ENCODE results near the gene IRF7. TPM values are rescaled to one million over a fixed set of nuclear protein-coding genes. Genes with fewer than 3 reads are reported as not detected.

Gene IRF7
- total and polyA plus RNA-seq, 2 of the 4 experiments (the other 2 are of a cell fraction), result 1.6 to 4.5 TPM

DNA sequence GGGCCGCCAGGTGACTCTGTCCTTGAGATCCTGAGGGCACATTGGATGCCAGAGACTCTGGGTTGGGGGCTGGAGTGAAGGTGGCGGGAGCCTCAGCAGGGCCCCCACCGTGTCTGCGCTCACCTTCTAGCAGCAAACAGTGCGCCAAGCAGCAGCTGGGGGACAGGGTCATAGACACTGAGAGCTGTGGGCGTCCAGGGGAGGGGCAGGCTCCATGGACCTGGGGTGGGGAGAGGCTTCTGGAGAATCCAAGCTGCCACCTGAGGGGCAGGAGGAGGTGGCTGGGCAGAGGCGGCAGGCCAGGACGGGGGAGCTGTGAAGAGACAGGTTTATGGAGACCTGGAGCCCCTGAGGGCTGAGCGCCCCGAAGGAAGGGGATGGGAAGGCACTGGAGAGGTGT is 31.5 kb downstream of the IRF7 start (continued):
- TF ChIP-seq, protein P1, sequence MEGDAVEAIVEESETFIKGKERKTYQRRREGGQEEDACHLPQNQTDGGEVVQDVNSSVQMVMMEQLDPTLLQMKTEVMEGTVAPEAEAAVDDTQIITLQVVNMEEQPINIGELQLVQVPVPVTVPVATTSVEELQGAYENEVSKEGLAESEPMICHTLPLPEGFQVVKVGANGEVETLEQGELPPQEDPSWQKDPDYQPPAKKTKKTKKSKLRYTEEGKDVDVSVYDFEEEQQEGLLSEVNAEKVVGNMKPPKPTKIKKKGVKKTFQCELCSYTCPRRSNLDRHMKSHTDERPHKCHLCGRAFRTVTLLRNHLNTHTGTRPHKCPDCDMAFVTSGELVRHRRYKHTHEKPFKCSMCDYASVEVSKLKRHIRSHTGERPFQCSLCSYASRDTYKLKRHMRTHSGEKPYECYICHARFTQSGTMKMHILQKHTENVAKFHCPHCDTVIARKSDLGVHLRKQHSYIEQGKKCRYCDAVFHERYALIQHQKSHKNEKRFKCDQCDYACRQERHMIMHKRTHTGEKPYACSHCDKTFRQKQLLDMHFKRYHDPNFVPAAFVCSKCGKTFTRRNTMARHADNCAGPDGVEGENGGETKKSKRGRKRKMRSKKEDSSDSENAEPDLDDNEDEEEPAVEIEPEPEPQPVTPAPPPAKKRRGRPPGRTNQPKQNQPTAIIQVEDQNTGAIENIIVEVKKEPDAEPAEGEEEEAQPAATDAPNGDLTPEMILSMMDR (conservative IDR thresholded peaks at IDR 0.05; ENCODE audit: low read depth, low read length), result no peak
- no peak for TF ChIP-seq POLR2A (IDR thresholded peaks at IDR 0.05; ENCODE audit: low read depth, low read length)

DNA sequence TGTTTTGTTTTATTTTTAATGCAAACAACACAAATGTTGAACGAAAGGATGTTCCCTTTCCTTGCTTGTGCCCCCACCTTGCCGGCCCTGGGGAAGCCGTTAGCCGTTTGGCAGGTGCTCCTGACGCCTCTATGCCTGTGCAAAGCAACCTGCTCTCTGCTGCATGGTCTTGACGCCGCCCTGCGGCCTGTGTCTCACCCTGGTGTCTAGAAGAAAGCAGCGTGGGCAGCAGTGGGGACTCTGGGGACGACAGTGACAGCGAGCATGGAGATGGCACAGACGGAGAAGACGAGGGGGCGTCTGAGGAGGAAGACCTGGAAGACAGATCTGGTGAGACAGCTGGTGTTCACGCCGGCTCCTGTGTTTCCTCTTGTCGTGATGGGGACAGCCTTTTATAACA is 34.0 kb downstream of the IRF7 start:
- H3K9me1 ChIP-seq (ENCODE audit: insufficient read depth, low read length), result peaks cover 27% of the 10 kb centered on the region
- H3K14ac ChIP-seq (replicated peaks; ENCODE audit: low read depth, low read length), result no peak overlapping the region
- ATAC-seq (ENCODE audit: low read depth) (no peak), DNase-seq (no peak)
- H2AFZ ChIP-seq (replicated peaks; ENCODE audit: low read length, poor library complexity), result no peak overlapping the region
- no peak overlapping the region for H2BK20ac ChIP-seq (ENCODE audit: low read depth, low read length)
- 95% methylated on average over 9 of the region's 17 CpGs; no CpG with 5 or more reads in 1 of the 2 experiments for WGBS, 2 experiments (ENCODE audit: extremely low coverage in 2 of 2, insufficient read length in 1 of 2)
- H3K4me1 ChIP-seq (ENCODE audit: control insufficient read depth, insufficient read depth, low read length), result peaks cover 12% of the 10 kb centered on the region
- no peaks in the 10 kb centered on the region for H3K9me3 ChIP-seq (ENCODE audit: control insufficient read depth, insufficient read depth, low read length)
- in situ Hi-C loops (cut with MboI; ENCODE audit: low sequenced_read_pairs) (no loop called here), dilution Hi-C loops (cut with HindIII; ENCODE audit: low sequenced_read_pairs, unreplicated experiment) (no loop called here), intact Hi-C loops (cut with micrococcal nuclease) (no loop called here)
- H3K4me3 ChIP-seq (ENCODE audit: insufficient read depth, low read depth, low read length), result no peak overlapping the region
- no peak overlapping the region for H3K4me2 ChIP-seq (ENCODE audit: low read depth, low read length)
- no peak overlapping the region for H4K5ac ChIP-seq (ENCODE audit: low read depth, low read length)
- H4K20me1 ChIP-seq (ENCODE audit: insufficient read depth, low read length), result peaks cover 83% of the 10 kb centered on the region
- H3K79me1 ChIP-seq (ENCODE audit: low read depth in 1 of 2, low read length in 2 of 2), result peaks cover 14 to 62% of the 10 kb centered on the region in 2 experiments
- no peak overlapping the region for H3K9ac ChIP-seq (ENCODE audit: low read depth, low read length)
- CTCF ChIA-PET, result no interaction called here
- H3K18ac ChIP-seq (ENCODE audit: low read depth, low read length), result no peak overlapping the region
- no peak overlapping the region for H2BK5ac ChIP-seq (ENCODE audit: low read depth, low read length, poor library complexity, severe bottlenecking)
- no peak overlapping the region for H3K27ac ChIP-seq (ENCODE audit: insufficient read depth, low read length)
- no peak overlapping the region for H3K23ac ChIP-seq (ENCODE audit: low read depth, low read length)
- H2AK5ac ChIP-seq (ENCODE audit: low read depth, low read length), result no peak overlapping the region
- H2AK9ac ChIP-seq (replicated peaks; ENCODE audit: low read depth, low read length, poor library complexity), result no peak overlapping the region
- H2BK15ac ChIP-seq (ENCODE audit: low read depth, low read length), result no peak overlapping the region
- no peak overlapping the region for H2BK120ac ChIP-seq (ENCODE audit: low read depth, low read length)
- H3K4ac ChIP-seq (ENCODE audit: low read depth, low read length), result no peak overlapping the region
- peaks cover 28% of the 10 kb centered on the region for H3K36me3 ChIP-seq (ENCODE audit: control insufficient read depth, insufficient read depth, low read length)
- no peak overlapping the region for H4K91ac ChIP-seq (ENCODE audit: insufficient read depth, low read depth, low read length)
- H4K8ac ChIP-seq (ENCODE audit: low read depth in 2 of 2, low read length in 2 of 2), result no peak overlapping the region
- no peaks in the 10 kb centered on the region for H3K27me3 ChIP-seq (ENCODE audit: control insufficient read depth, insufficient read depth, low read length)
- no peak overlapping the region for H3K56ac ChIP-seq (ENCODE audit: extremely low read depth, insufficient read depth, low read length)
- BruUV-seq (replicated peaks), result no TSS peak
- POLR2A ChIA-PET (ENCODE audit: unreplicated experiment), result no interaction called here
- no peak for TF ChIP-seq MXI1 (IDR thresholded peaks at IDR 0.05; ENCODE audit: borderline replicate concordance, low read depth, low read length)
- TF ChIP-seq RFX5 (IDR thresholded peaks at IDR 0.05; ENCODE audit: low read depth, low read length), result no peak
- no peak for TF ChIP-seq FOS (IDR thresholded peaks at IDR 0.05; ENCODE audit: low read depth, low read length)
- no peak for TF ChIP-seq MAFK (IDR thresholded peaks at IDR 0.05; ENCODE audit: low read depth, low read length)
- TF ChIP-seq SMC3 (IDR thresholded peaks at IDR 0.05; ENCODE audit: low read depth, low read length), result no peak
- no peak for TF ChIP-seq CEBPB (IDR thresholded peaks at IDR 0.05; ENCODE audit: low read depth, low read length)
- TF ChIP-seq NFE2L2 (IDR thresholded peaks at IDR 0.05; ENCODE audit: low read depth, low read length), result no peak
- TF ChIP-seq RCOR1 (IDR thresholded peaks at IDR 0.05; ENCODE audit: insufficient replicate concordance, low read length), result no peak
- no peak for TF ChIP-seq MAZ (IDR thresholded peaks at IDR 0.05; ENCODE audit: borderline replicate concordance, low read depth, low read length)
- TF ChIP-seq, protein P2, sequence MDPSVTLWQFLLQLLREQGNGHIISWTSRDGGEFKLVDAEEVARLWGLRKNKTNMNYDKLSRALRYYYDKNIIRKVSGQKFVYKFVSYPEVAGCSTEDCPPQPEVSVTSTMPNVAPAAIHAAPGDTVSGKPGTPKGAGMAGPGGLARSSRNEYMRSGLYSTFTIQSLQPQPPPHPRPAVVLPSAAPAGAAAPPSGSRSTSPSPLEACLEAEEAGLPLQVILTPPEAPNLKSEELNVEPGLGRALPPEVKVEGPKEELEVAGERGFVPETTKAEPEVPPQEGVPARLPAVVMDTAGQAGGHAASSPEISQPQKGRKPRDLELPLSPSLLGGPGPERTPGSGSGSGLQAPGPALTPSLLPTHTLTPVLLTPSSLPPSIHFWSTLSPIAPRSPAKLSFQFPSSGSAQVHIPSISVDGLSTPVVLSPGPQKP (IDR thresholded peaks at IDR 0.05; ENCODE audit: borderline replicate concordance, low read depth, low read length), result no peak
- no peak for TF ChIP-seq POLR2A (IDR thresholded peaks at IDR 0.05; ENCODE audit: low read depth, low read length)
- TF ChIP-seq, protein P1 (conservative IDR thresholded peaks at IDR 0.05; ENCODE audit: low read depth, low read length), result no peak
